ENCODE data around the gene MAZ. TPM values are rescaled to one million over a fixed set of nuclear protein-coding genes. Genes with fewer than 3 reads are reported as not detected.
"Not testable (repeated sequence)": the region's sequence is repeated elsewhere in the genome, so short reads cannot be mapped to it uniquely, and the experiment has no call there.

The MAZ gene
- 100 to 1,000 TPM; 180 to 188 TPM for total RNA-seq

DNA sequence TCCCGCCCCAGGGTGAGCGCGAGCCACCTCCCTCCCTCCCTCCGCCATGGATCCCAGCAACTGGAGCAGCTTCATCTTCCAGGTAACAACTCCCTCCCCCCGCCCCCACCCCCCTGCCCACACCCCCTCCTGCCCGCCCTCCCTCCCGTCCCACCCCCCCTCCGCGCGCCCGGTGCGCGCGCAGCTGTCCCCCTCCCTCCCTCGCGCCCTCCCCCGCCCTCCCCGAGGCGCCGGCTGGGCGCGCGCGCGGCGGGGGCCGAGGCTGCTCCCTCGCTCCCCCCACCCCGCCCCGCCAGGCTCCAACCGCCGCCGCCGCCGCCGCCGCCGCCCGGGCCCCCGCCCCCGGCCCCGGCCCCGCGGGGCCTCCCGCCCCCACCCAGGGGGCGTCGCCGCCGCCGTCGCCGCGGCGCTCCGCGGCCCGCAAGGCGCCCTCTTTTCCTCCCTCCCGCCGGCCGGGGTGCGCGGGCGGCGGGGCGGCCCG is at the start of gene MAZ:
TSS of gene MAZ (plus strand) at position 431 of the 481 bp plus-strand sequence. CDS start 173 bp downstream, outside the sequence.
- Histone ChIP-seq H3K27me3 (replicated peaks; ENCODE audit: insufficient read depth) (no peaks in the 10 kb centered on the region), H3K4me3 (peak within 1 kb of the TSS; percentile 63 to 68), H3K9me3 (no peaks in the 10 kb centered on the region), H3K36me3 (peaks cover 0 to 2% of the 10 kb centered on the region in 2 donors), H3K27ac (peak within 1 kb of the TSS; percentile 97 to 98), H3K4me1 (replicated peaks) (peaks cover 23% of the 10 kb centered on the region)
- no peak for DNase-seq (ENCODE audit: low spot score)
- TF ChIP-seq POLR2A (IDR thresholded peaks at IDR 0.05) (no peak), CTCF (IDR thresholded peaks at IDR 0.05) (no peak), POLR2AphosphoS5 (IDR thresholded peaks at IDR 0.05) (no peak)
- whole genome bisulfite sequencing, result no CpG with 5 or more reads among the region's 67 CpGs
- intact Hi-C loops (cut with DNase I), result loop anchor here (10.0 kb wide), 1 partner anchor 849 kb away; the partner anchor contains the start of genes FBRS and PRR14

GRCh38 chr16:29756654-29757053 is 49.7 kb upstream of the MAZ start:
- no peak for DNase-seq (ENCODE audit: low spot score)
- intact Hi-C loops (cut with DNase I), result no loop called here
- H3K27ac ChIP-seq, result no peak overlapping the region

GRCh38 chr16:29757086-29757485 is 49.2 kb upstream of the MAZ start:
- intact Hi-C loops (cut with DNase I); DNase-seq (ENCODE audit: low spot score); H3K36me3 ChIP-seq; H3K27ac ChIP-seq; H3K4me3 ChIP-seq; H3K27me3 ChIP-seq (replicated peaks; ENCODE audit: insufficient read depth); H3K9me3 ChIP-seq; H3K4me1 ChIP-seq (replicated peaks): not testable (repeated sequence)
- WGBS, result 88% methylated on average over 8 of the region's 8 CpGs

More at GRCh38 chr16:29756654-29757053, 49.7 kb upstream of the MAZ start:
- TF ChIP-seq CTCF (IDR thresholded peaks at IDR 0.05) (no peak), POLR2A (IDR thresholded peaks at IDR 0.05) (no peak), POLR2AphosphoS5 (IDR thresholded peaks at IDR 0.05) (no peak)
- Histone ChIP-seq H3K4me1 (replicated peaks) (no peaks in the 10 kb centered on the region), H3K27me3 (replicated peaks; ENCODE audit: insufficient read depth) (no peaks in the 10 kb centered on the region), H3K9me3 (no peaks in the 10 kb centered on the region), H3K36me3 (no peaks in the 10 kb centered on the region), H3K4me3 (no peak overlapping the region)
- 88% methylated on average over 1 of the region's 1 CpG for WGBS

DNA sequence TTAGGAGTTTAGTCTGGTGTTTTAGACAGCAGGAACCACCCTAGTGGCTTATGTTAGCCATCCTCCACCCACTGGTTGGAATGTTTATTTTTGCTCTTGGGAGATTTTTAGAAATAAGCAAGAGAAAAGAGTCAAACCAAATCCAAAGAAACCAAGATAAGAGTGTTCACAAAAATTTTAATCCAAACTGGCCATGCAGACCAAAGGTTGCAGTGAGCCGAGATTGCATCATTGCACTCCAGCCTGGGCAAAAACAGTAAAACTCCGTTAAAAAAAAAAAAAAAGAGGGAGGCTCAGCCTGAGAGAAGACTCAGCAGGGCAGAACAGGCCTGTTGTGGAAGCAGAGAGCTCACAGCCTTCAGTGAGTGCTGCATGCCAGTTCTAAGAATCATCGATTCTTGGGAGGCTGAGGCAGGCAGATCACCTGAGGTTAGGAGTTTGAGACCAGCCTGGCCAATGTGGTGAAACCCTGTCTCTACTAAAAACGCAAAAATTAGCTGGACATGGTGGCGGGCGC is 48.3 kb upstream of the MAZ start:
- H3K9me3 ChIP-seq, result no peaks in the 10 kb centered on the region
- intact Hi-C loops (cut with DNase I), result no loop called here
- H3K4me3 ChIP-seq, result no peak overlapping the region
- H3K27ac ChIP-seq, result no peak overlapping the region
- 68% methylated on average over 6 of the region's 6 CpGs for WGBS
- H3K27me3 ChIP-seq (replicated peaks; ENCODE audit: insufficient read depth), result no peaks in the 10 kb centered on the region
- no peak for DNase-seq (ENCODE audit: low spot score)
- TF ChIP-seq POLR2AphosphoS5 (IDR thresholded peaks at IDR 0.05) (no peak), CTCF (IDR thresholded peaks at IDR 0.05) (no peak), POLR2A (IDR thresholded peaks at IDR 0.05) (no peak)
- H3K4me1 ChIP-seq (replicated peaks), result no peaks in the 10 kb centered on the region
- no peaks in the 10 kb centered on the region for H3K36me3 ChIP-seq

DNA sequence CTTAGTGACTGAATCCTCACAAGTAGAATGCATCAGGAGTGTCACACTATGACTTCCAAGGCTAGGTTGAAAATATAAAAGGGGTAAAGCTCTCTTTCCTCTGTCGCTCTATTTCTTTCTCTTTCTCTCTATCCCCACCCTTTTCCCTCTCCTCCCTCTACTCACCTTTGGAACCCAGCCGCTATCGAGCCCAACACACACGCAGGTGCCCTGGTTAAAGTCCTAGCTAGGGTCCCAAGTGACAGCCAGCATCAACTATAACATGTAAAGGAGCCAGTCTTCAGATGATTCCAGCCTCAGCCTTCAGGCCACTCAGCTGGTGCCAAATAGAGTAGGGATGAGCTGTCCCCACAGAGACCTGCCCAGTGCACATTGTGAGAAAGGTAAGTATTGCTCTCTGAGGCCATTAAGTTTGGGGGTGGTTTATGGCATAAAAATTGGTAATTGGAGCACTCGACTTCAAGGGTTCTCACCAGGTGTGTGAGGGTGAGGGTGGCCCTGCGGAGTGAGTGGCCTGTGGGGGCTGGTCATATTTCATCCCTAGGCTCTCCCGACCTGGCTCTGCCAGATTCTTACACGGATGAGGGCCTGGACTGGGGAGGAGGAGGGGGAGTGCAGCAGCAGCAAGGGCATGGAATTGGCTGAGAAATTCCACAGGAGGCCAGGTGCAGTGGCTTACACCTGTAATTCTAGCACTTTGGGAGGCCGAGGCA is 45.6 kb upstream of the MAZ start:
- H3K4me1 ChIP-seq (replicated peaks), result peaks cover 4% of the 10 kb centered on the region
- WGBS, result 69% methylated on average over 9 of the region's 9 CpGs
- H3K36me3 ChIP-seq, result no peaks in the 10 kb centered on the region
- intact Hi-C loops (cut with DNase I), result no loop called here
- TF ChIP-seq CTCF (IDR thresholded peaks at IDR 0.05) (no peak), POLR2AphosphoS5 (IDR thresholded peaks at IDR 0.05) (no peak), POLR2A (IDR thresholded peaks at IDR 0.05) (no peak)
- no peaks in the 10 kb centered on the region for H3K27me3 ChIP-seq (replicated peaks; ENCODE audit: insufficient read depth)
- no peaks in the 10 kb centered on the region for H3K9me3 ChIP-seq
- H3K27ac ChIP-seq, result no peak overlapping the region
- H3K4me3 ChIP-seq, result no peak overlapping the region
- DNase-seq (ENCODE audit: low spot score), result no peak

DNA sequence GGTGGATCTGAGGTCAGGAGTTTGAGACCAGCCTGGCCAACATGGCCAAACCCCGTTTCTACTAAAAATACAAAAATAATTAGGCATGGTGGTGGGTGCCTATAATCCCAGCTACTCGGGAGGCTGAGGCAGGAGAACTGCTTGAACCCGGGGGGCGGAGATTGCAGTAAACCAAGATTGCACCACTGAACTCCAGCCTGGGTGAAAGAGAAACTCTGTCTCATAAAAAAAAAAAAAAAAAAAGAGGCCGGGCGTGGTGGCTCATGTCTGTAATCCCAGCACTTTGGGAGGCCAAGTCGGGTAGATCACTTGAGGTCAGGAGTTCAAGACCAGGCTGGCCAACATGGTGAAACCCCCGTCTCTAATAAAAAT is 45.1 kb upstream of the MAZ start:
- H3K9me3 ChIP-seq; intact Hi-C loops (cut with DNase I); DNase-seq (ENCODE audit: low spot score); H3K36me3 ChIP-seq; H3K27ac ChIP-seq; H3K27me3 ChIP-seq (replicated peaks; ENCODE audit: insufficient read depth); H3K4me3 ChIP-seq; H3K4me1 ChIP-seq (replicated peaks): not testable (repeated sequence)
- 70% methylated on average over 8 of the region's 8 CpGs for WGBS

Measured in prostate gland (tissue), 2 donors.